Measurements from ENCODE around the gene PROK1.

Gene PROK1

DNA sequence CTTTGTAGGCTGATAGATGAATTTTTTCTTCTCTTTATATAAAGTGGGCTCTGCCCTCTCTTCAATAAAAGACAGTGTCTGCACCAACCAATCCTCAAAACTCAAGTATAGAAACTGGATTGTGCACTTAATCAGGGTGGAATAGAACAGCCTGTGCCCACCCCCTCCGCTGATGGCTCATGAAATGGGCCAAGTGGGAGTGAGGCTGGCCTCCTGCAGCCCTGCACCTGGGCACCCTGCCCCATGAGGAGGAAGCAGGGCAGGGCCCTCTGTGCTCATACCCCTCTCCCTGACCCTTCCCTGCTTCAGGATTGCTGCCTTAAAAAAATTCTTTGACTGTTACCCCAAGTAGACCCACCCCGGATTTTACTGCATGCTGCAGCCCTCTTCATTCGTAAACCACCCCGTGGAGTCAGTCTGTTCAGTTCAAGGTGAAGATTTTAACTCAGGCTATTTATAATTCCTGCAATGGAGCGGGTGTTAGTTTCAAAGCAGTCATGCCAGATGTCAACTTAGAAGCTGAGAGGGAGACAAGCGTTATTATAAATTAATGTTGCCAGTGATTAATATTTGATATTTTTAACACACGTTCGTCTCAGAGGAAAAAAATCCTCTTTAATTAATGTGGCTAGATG lies 15.8 kb downstream of the PROK1 start:
- no peak for DNase-seq

- no peak for DNase-seq
Observed at GRCh38 chr1:110471131-110471530, 20.2 kb downstream of the PROK1 start.

DNA sequence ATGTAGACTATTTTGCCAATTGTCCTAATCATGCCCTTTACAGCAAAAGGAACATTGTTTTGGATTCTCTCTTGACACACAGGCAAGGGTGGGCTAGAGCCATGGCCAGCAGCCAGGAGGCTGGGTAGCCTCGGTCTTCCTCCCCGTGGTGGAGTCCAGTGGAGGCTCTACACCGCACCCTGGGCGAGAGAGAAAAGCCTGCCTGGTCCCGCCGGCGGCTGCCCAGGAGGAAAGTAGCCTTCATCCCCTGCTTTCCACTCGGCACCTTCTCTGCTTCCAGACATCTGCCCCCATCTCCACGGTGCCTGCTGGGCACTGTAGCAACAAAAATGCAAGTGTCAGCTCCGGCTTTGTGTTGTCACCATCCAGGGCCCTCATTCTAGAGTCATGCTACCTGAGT lies 21.6 kb downstream of the PROK1 start:
- DNase-seq = no peak

DNA sequence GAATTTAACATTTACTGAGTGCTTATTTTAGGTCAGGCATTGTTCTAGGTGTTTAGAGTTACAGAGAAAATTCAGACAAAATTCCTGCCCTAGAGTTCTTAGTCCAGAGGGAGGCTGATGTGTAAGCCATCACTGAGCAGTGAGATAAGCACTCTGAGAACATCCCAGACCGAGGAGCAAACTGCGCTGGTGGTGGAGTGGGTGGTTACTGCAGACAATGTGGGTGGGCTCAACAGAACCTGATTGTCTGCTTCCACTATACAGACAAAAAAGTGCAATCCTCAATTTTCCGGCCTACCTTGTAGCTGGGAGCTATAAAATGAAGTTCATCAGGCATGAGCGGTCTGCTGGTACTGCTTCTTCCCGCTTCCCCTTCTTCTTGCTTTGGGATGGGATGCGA lies 23.5 kb downstream of the PROK1 start:
- DNase-seq = no peak

DNA sequence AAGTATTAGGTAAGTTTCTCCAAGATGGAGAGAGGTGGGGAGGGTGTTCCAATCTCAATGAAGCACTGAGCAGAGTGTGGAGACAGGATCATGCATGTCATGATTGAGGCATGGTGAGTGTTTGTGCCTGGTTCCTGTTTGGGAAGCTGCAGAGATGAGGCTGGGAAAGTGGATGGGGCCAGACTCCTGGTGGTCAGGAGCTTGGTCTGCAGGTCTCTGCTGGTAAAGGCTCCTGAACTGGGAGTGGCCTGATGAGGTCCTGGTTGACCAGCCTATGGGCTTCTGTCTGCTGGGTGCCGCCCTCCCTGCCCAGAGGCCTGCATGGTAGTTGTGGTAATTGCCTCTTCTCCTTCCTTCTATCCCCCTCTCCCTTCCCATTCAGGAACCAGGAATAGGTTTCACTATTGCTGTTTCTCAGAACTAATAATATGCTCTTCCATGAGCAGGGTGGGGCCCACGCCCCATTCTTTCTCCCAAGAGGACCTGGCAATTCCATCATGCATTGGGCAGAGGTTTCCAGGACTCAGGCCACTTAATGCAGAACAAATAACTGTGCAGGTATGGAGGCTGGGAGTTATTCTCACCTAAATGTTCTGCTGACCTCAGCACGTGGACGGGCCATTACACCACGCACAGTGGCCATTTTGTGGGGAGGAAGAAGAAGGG lies 24.5 kb downstream of the PROK1 start:
- DNase-seq = no peak

DNA sequence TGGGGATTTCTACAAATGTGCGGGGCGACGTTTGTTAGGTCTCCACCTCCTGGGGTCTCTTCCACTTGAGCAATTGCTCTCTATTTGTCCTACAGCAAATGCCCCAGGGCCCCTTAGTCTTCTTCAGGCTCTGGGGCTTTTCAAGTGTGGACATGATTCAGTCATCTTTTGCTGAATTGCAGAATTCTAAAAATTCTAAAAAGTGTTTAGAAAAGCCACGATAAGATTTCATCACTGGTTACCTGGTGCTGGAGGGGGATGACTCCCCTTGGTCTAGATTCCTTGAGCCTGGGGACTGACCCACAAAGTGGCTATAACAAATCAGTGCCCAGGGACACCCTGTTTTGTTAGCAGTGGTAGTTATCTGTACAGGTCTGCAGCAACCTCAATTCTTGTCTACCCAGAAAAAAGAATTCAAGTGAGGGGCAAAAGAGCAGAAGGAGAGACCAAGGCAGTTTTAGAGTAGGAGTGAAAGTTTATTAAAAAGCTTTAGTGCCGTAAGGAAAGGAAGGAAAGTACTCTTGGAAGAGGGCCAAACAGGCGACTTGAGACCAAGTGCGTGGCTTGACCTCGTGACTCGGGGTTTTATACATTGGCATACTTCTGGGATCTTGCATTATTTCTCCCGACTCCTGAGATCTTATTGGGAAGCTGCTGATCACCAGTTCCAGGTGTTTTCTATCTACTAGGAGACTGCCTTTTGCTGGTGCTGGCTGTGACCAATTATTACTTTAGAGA lies 25.2 kb downstream of the PROK1 start:
- no peak for DNase-seq

DNA sequence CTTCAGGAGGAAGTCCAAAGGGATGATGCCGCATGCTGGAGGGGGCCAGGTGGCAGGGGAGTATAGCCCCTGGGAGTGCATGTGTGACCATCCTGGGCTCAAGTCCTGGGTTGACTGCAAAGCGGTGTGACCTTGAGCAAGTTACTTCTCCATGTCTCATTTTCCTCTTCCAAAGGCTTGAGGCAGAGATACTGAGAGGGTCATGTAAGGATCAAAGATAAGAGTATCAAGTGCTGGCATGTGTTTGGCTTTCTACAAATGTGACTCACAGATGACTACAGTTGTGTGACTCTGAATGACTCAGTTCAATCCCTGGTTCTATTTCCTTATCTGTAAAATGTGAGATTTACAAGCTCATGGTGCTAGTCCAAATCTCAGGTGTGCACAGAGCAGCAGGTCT lies 26.1 kb downstream of the PROK1 start:
- no peak for DNase-seq

DNA sequence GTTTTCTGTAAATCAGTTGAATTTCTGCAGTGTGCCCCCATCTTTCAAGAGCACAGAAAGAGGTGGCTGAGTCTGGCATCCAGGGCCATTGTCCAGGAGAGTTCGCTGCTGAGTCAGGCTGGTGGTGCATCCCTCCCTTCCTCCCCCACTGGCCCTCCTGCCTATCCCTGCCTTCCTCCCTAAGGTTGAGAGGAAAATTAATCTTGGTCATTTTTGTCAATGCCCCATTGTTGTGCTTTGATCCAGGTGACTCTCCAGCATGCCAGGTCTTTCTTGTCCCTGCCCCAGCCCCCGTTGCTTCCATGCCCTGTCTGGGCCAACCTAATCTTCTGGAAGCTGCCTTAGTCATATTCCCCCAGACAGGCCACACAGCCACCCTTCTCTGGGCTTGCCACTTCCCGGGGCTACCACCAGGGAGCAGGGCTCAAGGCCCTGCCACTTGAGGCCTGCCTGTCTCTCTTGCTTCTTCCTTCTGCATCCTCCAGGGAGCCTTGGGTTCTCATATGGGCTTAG lies 26.6 kb downstream of the PROK1 start:
- DNase-seq = no peak

DNA sequence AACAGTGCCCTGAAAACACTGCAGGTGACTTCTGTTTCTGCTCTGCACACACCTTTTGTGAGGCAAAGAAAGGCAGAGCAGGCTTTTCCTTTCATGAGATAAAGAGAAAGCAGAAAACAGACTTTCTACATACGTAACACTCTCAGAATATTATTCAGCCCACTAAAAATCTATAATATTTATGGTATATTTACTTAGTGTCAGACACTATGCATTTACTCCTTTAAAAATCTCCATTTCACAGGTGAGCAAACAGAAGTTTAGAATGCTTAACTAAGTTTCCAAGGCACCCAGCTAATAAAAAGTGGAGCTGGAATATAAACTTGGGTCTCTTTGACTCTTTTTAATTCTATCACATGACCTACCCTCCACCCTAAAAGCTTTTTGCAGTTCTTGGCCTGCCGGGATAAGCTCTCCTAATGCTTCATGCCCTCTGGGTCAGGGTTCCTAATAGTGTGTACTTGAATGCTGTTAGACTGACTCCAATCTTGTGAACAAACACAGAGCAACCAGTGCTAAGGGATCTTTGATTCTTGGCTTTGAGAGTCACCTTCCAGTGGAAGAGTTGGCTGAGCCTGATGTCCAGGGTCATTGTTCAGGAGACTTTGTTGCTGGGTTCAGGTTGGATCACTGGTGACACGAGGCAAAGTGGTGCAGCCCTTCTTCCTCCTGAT lies 27.2 kb downstream of the PROK1 start:
- DNase-seq = no peak

GRCh38 chr1:110478886-110479285 lies 27.9 kb downstream of the PROK1 start:
- no peak for DNase-seq

DNA sequence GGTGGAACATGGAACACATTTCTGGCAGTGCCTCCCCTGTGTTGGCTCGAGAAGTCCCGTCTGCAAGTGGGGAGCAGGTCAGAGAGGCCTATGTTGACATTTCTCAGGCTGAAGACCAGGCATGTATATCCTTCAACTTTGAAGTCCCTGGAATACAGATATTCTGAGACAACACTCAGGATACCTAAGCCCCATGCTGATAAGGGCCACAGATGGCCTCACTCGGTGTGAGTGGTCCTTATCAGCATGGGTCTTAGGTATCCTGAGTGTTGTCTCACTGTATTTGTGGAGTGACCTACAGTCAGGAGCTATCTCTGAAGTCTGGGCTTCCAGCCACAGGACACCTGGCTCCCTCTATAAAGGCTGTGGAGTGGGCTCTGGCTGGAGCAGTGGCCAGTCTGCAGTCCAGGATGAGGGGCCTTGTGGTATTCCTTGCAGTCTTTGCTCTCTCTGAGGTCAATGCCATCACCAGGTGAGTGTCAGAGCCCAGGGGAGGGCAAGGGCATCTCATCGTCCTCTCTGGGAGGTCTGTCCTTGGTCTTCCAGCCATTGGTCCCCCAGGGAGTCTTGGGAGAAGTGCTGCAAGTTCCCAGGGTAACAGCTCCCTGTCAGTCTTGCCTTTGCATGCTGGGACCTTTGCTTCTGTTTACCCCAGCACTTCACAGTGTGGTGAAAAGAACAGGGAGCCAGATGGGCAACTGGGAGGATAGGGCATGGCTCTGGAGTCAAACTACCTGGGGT lies 29.6 kb downstream of the PROK1 start:
- no peak for DNase-seq

DNA sequence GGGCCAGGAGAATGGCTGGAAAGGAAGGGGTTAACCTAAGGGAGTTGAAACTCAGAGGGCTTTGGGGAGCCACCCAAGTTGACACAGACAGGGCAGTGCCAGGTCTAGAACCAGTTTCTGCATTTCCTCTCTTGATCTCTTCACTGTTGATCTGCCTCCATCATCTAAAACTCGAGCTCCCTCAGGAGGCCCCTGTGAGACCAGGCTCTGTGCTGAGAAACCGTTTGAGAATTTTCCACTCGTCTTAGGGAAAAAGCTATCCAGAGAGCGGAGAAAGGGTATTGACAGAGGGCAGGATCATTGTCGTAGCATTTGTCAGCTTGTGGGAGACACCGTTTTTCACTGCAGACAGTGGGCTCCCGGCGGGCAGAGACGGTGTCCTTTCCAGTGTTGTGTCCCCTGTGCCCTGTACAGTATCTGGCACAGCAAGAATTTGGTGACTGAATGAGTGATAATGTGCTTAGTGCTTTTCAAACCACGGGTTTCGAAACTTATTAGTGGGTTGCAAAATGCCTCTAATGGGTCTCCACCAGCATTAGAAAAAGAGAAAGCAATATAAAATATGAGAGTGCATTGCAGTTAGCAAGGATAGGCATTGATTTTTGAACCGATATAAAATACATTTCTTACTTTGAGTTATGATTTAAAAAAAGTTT lies 31.1 kb downstream of the PROK1 start:
- DNase-seq = no peak

DNA sequence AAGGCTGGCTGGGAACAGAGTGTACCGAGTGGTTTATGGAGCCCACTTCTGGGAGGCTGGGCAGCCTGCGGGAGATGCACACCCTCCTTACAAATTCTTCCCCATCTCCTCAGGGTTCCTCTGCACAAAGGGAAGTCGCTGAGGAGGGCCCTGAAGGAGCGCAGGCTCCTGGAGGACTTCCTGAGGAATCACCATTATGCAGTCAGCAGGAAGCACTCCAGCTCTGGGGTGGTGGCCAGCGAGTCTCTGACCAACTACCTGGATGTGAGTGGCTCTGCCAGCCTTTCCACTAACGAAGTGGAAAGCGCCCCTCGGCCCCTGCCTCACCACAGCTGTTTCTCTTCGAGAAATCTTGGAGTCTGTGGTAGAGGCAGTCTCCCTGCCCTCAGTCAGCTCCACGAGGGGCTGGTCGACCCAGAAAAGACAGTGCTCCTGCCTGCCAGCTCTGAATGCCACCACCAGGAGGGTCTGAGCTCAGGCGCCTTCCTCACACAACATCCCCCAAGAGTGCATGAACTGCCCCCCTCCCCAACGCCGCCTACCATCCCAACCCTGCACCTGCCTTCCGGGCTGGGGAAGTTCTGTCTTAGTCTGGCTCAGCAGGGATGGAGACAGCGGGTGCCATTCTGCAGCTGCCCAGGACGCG lies 31.8 kb downstream of the PROK1 start:
- DNase-seq = no peak

- DNase-seq = no peak
Observed at GRCh38 chr1:110483308-110483685, 32.3 kb downstream of the PROK1 start.

DNA sequence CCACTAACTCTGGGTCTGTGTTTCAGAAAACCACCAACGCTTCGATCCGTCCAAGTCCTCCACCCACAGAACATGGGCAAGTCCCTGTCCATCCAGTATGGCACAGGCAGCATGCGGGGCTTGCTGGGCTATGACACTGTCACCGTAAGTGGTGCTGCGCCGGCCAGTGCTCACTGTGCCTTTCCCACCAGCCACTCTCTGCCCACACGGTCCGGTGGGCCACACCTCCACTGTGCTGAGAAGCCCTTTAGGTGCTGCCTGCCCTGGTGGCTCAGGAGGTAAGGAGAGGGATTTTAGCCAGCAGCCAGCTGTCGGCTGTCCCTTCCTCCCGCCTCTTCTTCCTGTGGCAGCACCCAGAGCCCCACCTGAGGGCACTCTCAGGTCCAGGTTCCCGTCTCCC lies 33.9 kb downstream of the PROK1 start:
- DNase-seq = no peak

- DNase-seq = no peak
Observed at GRCh38 chr1:110485725-110486124, 34.8 kb downstream of the PROK1 start.

- no peak for DNase-seq
Observed at GRCh38 chr1:110487726-110488125, 36.8 kb downstream of the PROK1 start.

DNA sequence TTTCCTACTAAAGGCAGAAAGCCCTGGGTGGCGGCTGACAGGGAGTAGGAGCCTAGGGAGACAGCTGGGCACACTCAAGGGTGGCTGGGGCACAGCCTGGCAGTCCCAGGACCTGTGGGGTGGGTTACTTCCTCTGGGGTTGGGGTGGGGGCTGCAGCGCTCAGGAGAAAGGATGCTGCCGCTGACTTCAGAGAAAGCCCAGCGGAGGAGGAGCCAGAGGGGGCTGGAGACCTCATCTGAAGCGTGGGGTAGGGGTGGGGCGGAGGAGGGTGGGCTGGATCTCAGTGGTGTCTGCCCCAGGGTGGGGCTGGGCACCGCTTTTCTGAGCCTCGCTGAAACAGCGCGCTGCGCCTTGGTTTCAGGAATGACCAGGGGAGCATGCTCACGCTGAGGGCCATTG lies 37.2 kb downstream of the PROK1 start:
- no peak for DNase-seq

GRCh38 chr1:110488867-110489266 lies 37.9 kb downstream of the PROK1 start:
- DNase-seq = no peak

DNA sequence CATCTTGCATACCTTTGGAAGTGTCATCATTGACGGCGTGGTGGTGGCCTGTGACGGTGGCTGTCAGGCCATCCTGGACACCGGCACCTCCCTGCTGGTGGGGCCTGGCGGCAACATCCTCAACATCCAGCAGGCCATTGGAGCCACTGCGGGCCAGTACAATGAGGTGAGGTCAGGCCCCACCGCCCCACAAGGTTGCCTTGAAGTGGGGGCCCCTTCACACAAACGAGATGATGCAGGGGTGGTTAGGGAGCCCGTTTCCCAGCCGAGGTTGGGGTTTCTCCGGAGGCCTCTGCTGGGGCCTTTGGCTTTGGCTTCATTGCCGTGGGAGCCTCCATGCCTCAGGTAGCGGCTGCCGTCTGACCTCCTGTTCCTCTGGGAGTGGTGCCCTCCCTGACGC lies 38.5 kb downstream of the PROK1 start:
- DNase-seq = no peak

DNA sequence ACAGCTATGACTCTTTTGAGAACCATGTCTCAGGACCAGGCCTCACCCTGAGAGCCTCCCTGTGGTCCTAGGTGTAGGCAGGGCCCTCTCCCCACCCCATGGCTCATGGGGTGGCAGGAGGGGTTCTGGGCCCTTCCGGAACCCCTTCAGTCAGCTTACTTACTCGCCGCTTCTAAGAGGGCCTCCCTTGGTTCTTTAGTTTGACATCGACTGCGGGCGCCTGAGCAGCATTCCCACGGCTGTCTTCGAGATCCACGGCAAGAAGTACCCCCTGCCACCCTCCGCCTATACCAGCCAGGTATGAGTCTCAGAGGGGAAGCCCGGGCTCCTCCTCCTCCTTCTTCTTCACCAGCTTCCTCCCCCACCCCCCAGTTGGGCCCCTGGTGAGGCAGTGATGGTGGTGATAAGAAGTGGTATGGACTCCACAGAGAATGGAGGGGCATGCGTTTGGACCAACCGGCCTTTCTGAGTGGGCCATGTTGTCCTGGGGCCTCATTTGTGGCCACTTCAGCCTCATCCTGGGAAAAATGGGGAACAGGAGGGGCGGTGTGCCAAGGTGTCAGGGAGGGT lies 39.1 kb downstream of the PROK1 start:
- no peak for DNase-seq
